GM12878 (cell line): ENCODE results near the gene SELPLG. TPM values are rescaled to one million over a fixed set of nuclear protein-coding genes. Genes with fewer than 3 reads are reported as not detected.

Experiments used
- BCLAF1 ChIP-seq: fragments of 450-650 bp; IDR thresholded peaks from 2 replicates; pipeline ENCODE4 v1.6.1; 2017; ENCODE audit warnings: antibody characterized with exemption, mild to moderate bottlenecking, moderate library complexity
- BHLHE40 ChIP-seq, 2 experiments: fragments of 450-650 bp in 1 of 2; IDR thresholded peaks; 2 replicates each; pipeline ENCODE4 v1.6.1; 2011 to 2017; ENCODE audit warnings: low read depth in 2 of 2, borderline replicate concordance in 1 of 2, improper control_type of control experiment in 1 of 2, low read length in 1 of 2, mild to moderate bottlenecking in 1 of 2
- CBX3 ChIP-seq: fragments of 200-600 bp; sonication (generic); IDR thresholded peaks from 2 replicates; pipeline ENCODE4 v1.6.1; 2016; ENCODE audit warnings: low read depth, borderline replicate concordance
- CEBPB ChIP-seq, 2 experiments: fragments of 150-350 bp in 1 of 2; IDR thresholded peaks; 2 replicates each; pipeline ENCODE4 v1.6.1; 2012 to 2014; ENCODE audit warnings: low read depth in 2 of 2, low read length in 2 of 2, borderline replicate concordance in 1 of 2, inconsistent platforms in 1 of 2
- FOXM1 ChIP-seq: IDR thresholded peaks from 2 replicates; pipeline ENCODE4 v1.6.1; 2012; ENCODE audit warnings: low read depth, mild to moderate bottlenecking, inconsistent platforms, low read length, moderate library complexity
- HDAC2 ChIP-seq: fragments of 200-600 bp; sonication (generic); IDR thresholded peaks from 2 replicates; pipeline ENCODE4 v1.6.1; 2017
- LARP7 ChIP-seq: fragments of 450-650 bp; IDR thresholded peaks from 2 replicates; pipeline ENCODE4 v1.6.1; 2017; ENCODE audit warnings: mild to moderate bottlenecking
- MTA3 ChIP-seq: IDR thresholded peaks from 2 replicates; pipeline ENCODE4 v1.6.1; 2012; ENCODE audit warnings: low read length, inconsistent platforms, borderline replicate concordance
- NR2F1 ChIP-seq: fragments of 450-650 bp; conservative IDR thresholded peaks from 2 replicates; pipeline ENCODE4 v1.6.1; 2017; ENCODE audit warnings: mild to moderate bottlenecking
- NRF1 ChIP-seq: conservative IDR thresholded peaks from 2 replicates; pipeline ENCODE4 v1.6.1; 2011; ENCODE audit warnings: mild to moderate bottlenecking, low read depth, low read length, improper control_type of control experiment
- POLR2AphosphoS2 ChIP-seq: IDR thresholded peaks from 2 replicates; pipeline ENCODE4 v1.6.1; 2011; ENCODE audit warnings: low read depth, mild to moderate bottlenecking, low read length, improper control_type of control experiment, moderate library complexity
- RAD51 ChIP-seq: fragments of 450-650 bp; IDR thresholded peaks from 2 replicates; pipeline ENCODE4 v1.6.1; 2016; ENCODE audit warnings: moderate library complexity, mild to moderate bottlenecking, inconsistent platforms
- SMAD5 ChIP-seq: IDR thresholded peaks from 2 replicates; pipeline ENCODE4 v1.6.1; 2016; ENCODE audit warnings: antibody characterized with exemption, low read depth
- SREBF1 ChIP-seq: IDR thresholded peaks from 2 replicates; pipeline ENCODE4 v1.6.1; 2012; ENCODE audit warnings: mild to moderate bottlenecking, low read length
- TCF3 ChIP-seq: IDR thresholded peaks from 2 replicates; pipeline ENCODE4 v1.6.1; 2012; ENCODE audit warnings: low read depth, mild to moderate bottlenecking, low read length, borderline replicate concordance; ENCODE audit not compliant: insufficient read depth
- YBX1 ChIP-seq: fragments of 450-650 bp; IDR thresholded peaks from 2 replicates; pipeline ENCODE4 v1.6.1; 2016; ENCODE audit warnings: antibody characterized with exemption
- ZNF207 ChIP-seq: fragments of 450-650 bp; IDR thresholded peaks from 2 replicates; pipeline ENCODE4 v1.6.1; 2014; ENCODE audit warnings: antibody characterized with exemption, mild to moderate bottlenecking, borderline replicate concordance
- ZNF592 ChIP-seq: fragments of 450-650 bp; IDR thresholded peaks from 2 replicates; pipeline ENCODE4 v1.6.1; 2017; ENCODE audit warnings: mild to moderate bottlenecking, moderate library complexity
- polyA plus RNA-seq, 11 experiments: library from polyadenylated mRNA; depleted of rRNA in 4 of 11; unstranded in 6 of 11; stranded (reverse) in 5 of 11; fragments of >200 nt; fragmentation: Nextera tagmentation in 4 of 11; fragmentation: Illumina TruSeq in 1 of 11; extraction: Ambion mirVana in 4 of 11; extraction: Trizol in 1 of 11; gene quantifications; 1 replicate in 1 of 11; 2 replicates in 10 of 11; pipeline versions ENCODE4 v1.2.1 to v1.2.3, GENCODE V29; 2011 to 2016; ENCODE audit warnings: inconsistent platforms in 2 of 11, missing spikeins in 2 of 11, low read depth in 1 of 11
- total RNA-seq, 4 experiments: library from RNA; depleted of rRNA in 3 of 4; stranded (reverse); fragments of >200 nt in 3 of 4; fragmentation: Illumina TruSeq in 1 of 4; extraction: Trizol in 1 of 4; gene quantifications; 2 replicates each; pipeline versions ENCODE4 v1.2.1 to v1.2.3, GENCODE V29; 2013 to 2021
- TF ChIP-seq, protein P1 (sequence below): fragments of 450-650 bp; IDR thresholded peaks from 2 replicates; pipeline ENCODE4 v1.6.1; 2018; ENCODE audit warnings: mild to moderate bottlenecking, low read depth, moderate library complexity; ENCODE audit not compliant: partially characterized antibody

Gene SELPLG
- total and polyA plus RNA-seq, 10 of the 15 experiments (the other 5 are each of a cell fraction or from before 2014, with no cell fraction given): 3.2 to 32.3 (median 23.9) TPM

GRCh38 chr12:108616941-108617858 is 16.5 kb downstream of the SELPLG start (continued):
- TF ChIP-seq ZNF592: peak; percentile 55; the same call in 1 of the 2 replicates
- TF ChIP-seq RAD51: peak; percentile 80
- TF ChIP-seq CBX3: no peak
- no peak for TF ChIP-seq NRF1
- TF ChIP-seq SREBF1: 0 out of 2 replicates have a peak, but pooled peaks have one; percentile 11
- TF ChIP-seq ZNF207: peak; percentile 85
- no peak; the same call in 1 of the 2 replicates for TF ChIP-seq LARP7
- TF ChIP-seq NR2F1: peak; percentile 98
- TF ChIP-seq YBX1: no peak
- peak; percentile 76; the same call in 1 of the 2 replicates for TF ChIP-seq MTA3
- TF ChIP-seq BCLAF1: no peak
- 0 out of 2 replicates have a peak, but pooled peaks have one; percentile 24 for TF ChIP-seq HDAC2
- peak; percentile 98 for TF ChIP-seq FOXM1
- TF ChIP-seq CEBPB (IDR thresholded peaks at IDR 0.05; ENCODE audit: borderline replicate concordance in 1 of 2, low read depth in 2 of 2, low read length in 2 of 2): no peak
- no peak for TF ChIP-seq SMAD5
- TF ChIP-seq, protein P1, sequence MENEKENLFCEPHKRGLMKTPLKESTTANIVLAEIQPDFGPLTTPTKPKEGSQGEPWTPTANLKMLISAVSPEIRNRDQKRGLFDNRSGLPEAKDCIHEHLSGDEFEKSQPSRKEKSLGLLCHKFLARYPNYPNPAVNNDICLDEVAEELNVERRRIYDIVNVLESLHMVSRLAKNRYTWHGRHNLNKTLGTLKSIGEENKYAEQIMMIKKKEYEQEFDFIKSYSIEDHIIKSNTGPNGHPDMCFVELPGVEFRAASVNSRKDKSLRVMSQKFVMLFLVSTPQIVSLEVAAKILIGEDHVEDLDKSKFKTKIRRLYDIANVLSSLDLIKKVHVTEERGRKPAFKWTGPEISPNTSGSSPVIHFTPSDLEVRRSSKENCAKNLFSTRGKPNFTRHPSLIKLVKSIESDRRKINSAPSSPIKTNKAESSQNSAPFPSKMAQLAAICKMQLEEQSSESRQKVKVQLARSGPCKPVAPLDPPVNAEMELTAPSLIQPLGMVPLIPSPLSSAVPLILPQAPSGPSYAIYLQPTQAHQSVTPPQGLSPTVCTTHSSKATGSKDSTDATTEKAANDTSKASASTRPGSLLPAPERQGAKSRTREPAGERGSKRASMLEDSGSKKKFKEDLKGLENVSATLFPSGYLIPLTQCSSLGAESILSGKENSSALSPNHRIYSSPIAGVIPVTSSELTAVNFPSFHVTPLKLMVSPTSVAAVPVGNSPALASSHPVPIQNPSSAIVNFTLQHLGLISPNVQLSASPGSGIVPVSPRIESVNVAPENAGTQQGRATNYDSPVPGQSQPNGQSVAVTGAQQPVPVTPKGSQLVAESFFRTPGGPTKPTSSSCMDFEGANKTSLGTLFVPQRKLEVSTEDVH: no peak
- peak; percentile 77 for TF ChIP-seq TCF3
- TF ChIP-seq BHLHE40 (IDR thresholded peaks at IDR 0.05; ENCODE audit: borderline replicate concordance in 1 of 2, low read depth in 2 of 2, low read length in 1 of 2): peak; percentile 91 to 95
- no peak for TF ChIP-seq POLR2AphosphoS2
